ENCODE results near the gene GNPTG. TPM values are rescaled to one million over a fixed set of nuclear protein-coding genes. Genes with fewer than 3 reads are reported as not detected.

Gene GNPTG
- total RNA-seq, 1 donor from 2014 or later, result 11.8 TPM

- Histone ChIP-seq H2AFZ (replicated peaks) (no peak overlapping the region), H3K27me3 (no peaks in the 10 kb centered on the region), H3K9me3 (ENCODE audit: low read depth) (no peaks in the 10 kb centered on the region), H3K4me3 (no peak overlapping the region), H3K4me1 (no peaks in the 10 kb centered on the region), H3K79me2 (ENCODE audit: low read depth) (no peaks in the 10 kb centered on the region), H3K4me2 (no peak overlapping the region), H3K27ac (no peak overlapping the region), H3K9ac (no peak overlapping the region), H3F3A (ENCODE audit: low read depth) (no peaks in the 10 kb centered on the region), H4K20me1 (ENCODE audit: low read depth) (no peaks in the 10 kb centered on the region), H3K36me3 (no peaks in the 10 kb centered on the region)
- Mint-ChIP-seq H3K4me1 (no peaks in the 10 kb centered on the region), H3K27ac (no peak overlapping the region), H3K36me3 (peaks cover 9% of the 10 kb centered on the region), H3K4me3 (no peak overlapping the region), H3K9me3 (no peaks in the 10 kb centered on the region), H3K27me3 (ENCODE audit: insufficient read depth, low read depth) (no peaks in the 10 kb centered on the region)
- DNase-seq (ENCODE audit: low spot score), result no peak
- TF ChIP-seq CTCF (IDR thresholded peaks at IDR 0.05) (no peak), EZH2phosphoT487 (IDR thresholded peaks at IDR 0.05) (no peak), EZH2 (IDR thresholded peaks at IDR 0.05) (no peak)
These were observed 42.7 kb downstream of the GNPTG start for GRCh38 chr16:1394367-1394951.

GRCh38 chr16:1395444-1396031 lies 43.8 kb downstream of the GNPTG start:
- Histone ChIP-seq H3K4me1 (no peaks in the 10 kb centered on the region), H3K4me3 (no peak overlapping the region), H3K79me2 (ENCODE audit: low read depth) (no peaks in the 10 kb centered on the region), H2AFZ (replicated peaks) (no peak overlapping the region), H3K4me2 (no peak overlapping the region), H3K9ac (no peak overlapping the region), H4K20me1 (ENCODE audit: low read depth) (no peaks in the 10 kb centered on the region), H3F3A (ENCODE audit: low read depth) (no peaks in the 10 kb centered on the region), H3K27ac (no peak overlapping the region), H3K9me3 (ENCODE audit: low read depth) (no peaks in the 10 kb centered on the region), H3K27me3 (no peaks in the 10 kb centered on the region), H3K36me3 (no peaks in the 10 kb centered on the region)
- Mint-ChIP-seq H3K27me3 (ENCODE audit: insufficient read depth, low read depth) (no peaks in the 10 kb centered on the region), H3K9me3 (no peaks in the 10 kb centered on the region), H3K4me1 (no peaks in the 10 kb centered on the region), H3K36me3 (peaks cover 5% of the 10 kb centered on the region), H3K27ac (no peak overlapping the region), H3K4me3 (no peak overlapping the region)
- DNase-seq (ENCODE audit: low spot score), result no peak
- TF ChIP-seq EZH2 (IDR thresholded peaks at IDR 0.05), result no peak
- no peak for TF ChIP-seq EZH2phosphoT487 (IDR thresholded peaks at IDR 0.05)
- TF ChIP-seq CTCF (IDR thresholded peaks at IDR 0.05), result no peak

- Mint-ChIP-seq H3K4me3 (no peak overlapping the region), H3K9me3 (no peaks in the 10 kb centered on the region), H3K36me3 (peaks cover 2% of the 10 kb centered on the region), H3K4me1 (no peaks in the 10 kb centered on the region), H3K27ac (no peak overlapping the region), H3K27me3 (ENCODE audit: insufficient read depth, low read depth) (peaks cover 2% of the 10 kb centered on the region)
- Histone ChIP-seq H3K4me2 (no peak overlapping the region), H3K79me2 (ENCODE audit: low read depth) (no peaks in the 10 kb centered on the region), H2AFZ (replicated peaks) (no peak overlapping the region), H3F3A (ENCODE audit: low read depth) (no peaks in the 10 kb centered on the region), H3K9ac (no peak overlapping the region), H3K36me3 (no peaks in the 10 kb centered on the region), H3K27ac (no peak overlapping the region), H3K27me3 (no peaks in the 10 kb centered on the region), H3K4me3 (no peak overlapping the region), H3K9me3 (ENCODE audit: low read depth) (no peaks in the 10 kb centered on the region), H4K20me1 (ENCODE audit: low read depth) (no peaks in the 10 kb centered on the region), H3K4me1 (no peaks in the 10 kb centered on the region)
- no peak for DNase-seq (ENCODE audit: low spot score)
- TF ChIP-seq EZH2 (IDR thresholded peaks at IDR 0.05) (no peak), CTCF (IDR thresholded peaks at IDR 0.05) (no peak), EZH2phosphoT487 (IDR thresholded peaks at IDR 0.05) (no peak)
These were observed 46.0 kb downstream of the GNPTG start for GRCh38 chr16:1397779-1398178.
